K562 (cell line): ENCODE results near the gene GPR50. TPM values are rescaled to one million over a fixed set of nuclear protein-coding genes. Genes with fewer than 3 reads are reported as not detected.

Experiments used
- ATAC-seq: fragments of 200-7000 bp; cut with Tn5 transposase; 3 replicates; pipeline ENCODE4 v1.9.1; 2020; ENCODE audit warnings: moderate library complexity
- BruUV-seq: library from RNA; stranded (reverse); fragments of 400-500 nt; replicated peaks from 2 replicates; lab custom pipeline; 2021; lab: Mats Ljungman, UMichigan
- CTCF ChIA-PET: fragments of 300-600 bp; formaldehyde crosslinking; extraction: SDS; loops from one replicate; lab custom pipeline; 2021; ENCODE audit warnings: low intra/inter-chr PET ratio; lab: Yijun Ruan, JAX
- POLR2A ChIA-PET: fragments of 300-600, 350-650 bp; sonication (Branson Sonifier 250); formaldehyde crosslinking; extraction: SDS; loops from one replicate; lab custom pipeline; 2021; ENCODE audit warnings: antibody characterized with exemption, inconsistent platforms; lab: Yijun Ruan, JAX
- DNase-seq, 4 experiments: peaks; one replicate each; pipeline versions ENCODE4 v3.0.0 to v3.0.0-alpha.2; 2011 to 2018; ENCODE audit warnings: low spot score in 3 of 4, mixed read lengths in 3 of 4; ENCODE audit errors: extremely low read depth in 1 of 4
- FAIRE-seq: peaks from 2 replicates; lab custom pipeline; 2011; peaks lifted over from hg19 to GRCh38; lab: Jason Lieb, UNC
- H2AFZ ChIP-seq: 2 replicates; pipeline ENCODE4 v1.6.0; 2011; ENCODE audit warnings: low read depth, low read length, control low read depth, inconsistent platforms
- H3K27ac ChIP-seq: fragments of 200-600 bp; 3 replicates; pipeline ENCODE4 v1.8.0; 2011; ENCODE audit warnings: low read depth, mild to moderate bottlenecking, control low read depth, inconsistent platforms, low read length, moderate library complexity, mixed read lengths; ENCODE audit errors: extremely low read depth
- H3K27me3 ChIP-seq, 2 experiments: fragments of 300-600 bp in 1 of 2; 2 replicates in 1 of 2; 3 replicates in 1 of 2; pipeline versions ENCODE4 v1.6.0 to v1.8.0; 2011; ENCODE audit warnings: inconsistent platforms in 2 of 2, low read length in 2 of 2, mild to moderate bottlenecking in 1 of 2, mixed read lengths in 1 of 2, moderate library complexity in 1 of 2; ENCODE audit not compliant: control insufficient read depth in 2 of 2, insufficient read depth in 2 of 2
- H3K36me3 ChIP-seq: fragments of 300-600 bp; 3 replicates; pipeline ENCODE4 v1.8.0; 2011; ENCODE audit warnings: mild to moderate bottlenecking, low read length, inconsistent platforms; ENCODE audit not compliant: control insufficient read depth, insufficient read depth
- H3K4me1 ChIP-seq, 2 experiments: fragments of 200-600 bp in 1 of 2; replicated peaks in 1 of 2; 2 replicates in 1 of 2; 3 replicates in 1 of 2; pipeline versions ENCODE4 v1.5.1 to v1.8.0; 2011; ENCODE audit warnings: inconsistent platforms in 2 of 2, low read length in 2 of 2, mild to moderate bottlenecking in 1 of 2, mixed read lengths in 1 of 2, moderate library complexity in 1 of 2; ENCODE audit not compliant: control insufficient read depth in 2 of 2, insufficient read depth in 2 of 2
- H3K4me2 ChIP-seq: 2 replicates; pipeline ENCODE4 v1.6.1; 2011; ENCODE audit warnings: low read length, control low read depth, inconsistent platforms, mixed read lengths; ENCODE audit not compliant: insufficient read depth
- H3K4me3 ChIP-seq: fragments of 200-600 bp; sonication (generic), shearing (Covaris generic); 2 replicates; pipeline ENCODE4 v1.5.1; 2016; ENCODE audit warnings: control low read depth, inconsistent platforms
- H3K79me2 ChIP-seq: fragments of 200-600 bp; 3 replicates; pipeline ENCODE4 v1.8.0; 2011; ENCODE audit warnings: low read length, inconsistent platforms; ENCODE audit not compliant: control insufficient read depth, insufficient read depth
- H3K9ac ChIP-seq, 2 experiments: 2 replicates each; pipeline versions ENCODE4 v1.6.0 to v1.6.1; 2011; ENCODE audit warnings: low read depth in 2 of 2, low read length in 2 of 2, control low read depth in 1 of 2, inconsistent platforms in 1 of 2, mild to moderate bottlenecking in 1 of 2, mixed read lengths in 1 of 2; ENCODE audit not compliant: insufficient read depth in 1 of 2
- H3K9me1 ChIP-seq: one replicate; pipeline ENCODE4 v1.6.0; 2011; ENCODE audit warnings: inconsistent platforms, mild to moderate bottlenecking, low read length, moderate library complexity; ENCODE audit not compliant: control insufficient read depth, insufficient read depth
- H3K9me3 ChIP-seq: replicated peaks from 2 replicates; pipeline ENCODE4 v1.5.1; 2011; ENCODE audit warnings: low read depth, low read length, inconsistent platforms; ENCODE audit not compliant: control insufficient read depth, insufficient read depth
- H4K20me1 ChIP-seq: replicated peaks from 2 replicates; pipeline ENCODE4 v1.6.1; 2011; ENCODE audit warnings: low read length, inconsistent platforms, mixed read lengths; ENCODE audit not compliant: control insufficient read depth, insufficient read depth
- HNRNPUL1 ChIP-seq: fragments of 200-400 bp; formaldehyde crosslinking; IDR thresholded peaks from 2 replicates; pipeline ENCODE4 v1.6.1; 2017; ENCODE audit warnings: low read length
- TBL1XR1 ChIP-seq, 2 experiments: IDR thresholded peaks; 2 replicates each; pipeline ENCODE4 v1.6.1; 2012; ENCODE audit warnings: improper control_type of control experiment in 2 of 2, low read length in 2 of 2, mild to moderate bottlenecking in 1 of 2
- ZNF324 ChIP-seq: fragments of 250-450 bp; sonication (Bioruptor Pico); IDR thresholded peaks from 2 replicates; pipeline ENCODE4 v1.4.0; 2020; ENCODE audit warnings: mild to moderate bottlenecking
- WGBS: fragments of 100-300 bp; shearing (Covaris generic); methylation state at CpG from one replicate; pipeline ENCODE4 v1.1.6; 2016; ENCODE audit warnings: low coverage, mixed read lengths; ENCODE audit not compliant: insufficient coverage; ENCODE audit errors: missing lambda C conversion rate; 5-methylcytosine and 5-hydroxymethylcytosine counted together
- in situ Hi-C: fragments of 300-500 bp; cut with MboI; formaldehyde crosslinking; loops from 4 replicates; pipeline ENCODE4 v1.15.0; 2018; ENCODE audit warnings: inconsistent platforms, mixed read lengths
- intact Hi-C: fragments of 100-400 bp; cut with micrococcal nuclease; formaldehyde crosslinking; loops from 2 replicates; pipeline ENCODE4 v1.14.2; 2022
- microRNA-seq: library from miRNA; unstranded; fragments of <30 nt; microRNA quantifications from one replicate; pipeline ENCODE4, GENCODE V29; 2018; ENCODE audit warnings: borderline microRNAs expressed
- polyA plus RNA-seq, 8 experiments: library from polyadenylated mRNA; depleted of rRNA in 4 of 8; stranded (reverse) in 5 of 8; unstranded in 3 of 8; fragments of >200 nt; fragmentation: Nextera tagmentation in 2 of 8; fragmentation: Illumina TruSeq in 1 of 8; extraction: Ambion mirVana in 2 of 8; extraction: Trizol in 1 of 8; gene quantifications; 2 replicates each; pipeline versions ENCODE4 v1.2.1 to v1.2.3, GENCODE V29; 2011 to 2014; ENCODE audit warnings: inconsistent platforms in 1 of 8, missing spikeins in 1 of 8
- small RNA-seq: library from RNA; depleted of rRNA; stranded (forward); fragments of <200 nt; gene quantifications from one replicate; pipeline ENCODE3, GENCODE V24; 2014
- total RNA-seq, 7 experiments: library from RNA; depleted of rRNA in 6 of 7; stranded (reverse); fragments of >200 nt in 6 of 7; fragmentation: Illumina TruSeq in 2 of 7; extraction: Trizol in 2 of 7; gene quantifications; 2 replicates each; pipeline versions ENCODE4 v1.2.1 to v1.2.3, GENCODE V29; 2011 to 2021; ENCODE audit warnings: low replicate concordance in 1 of 7
- TF ChIP-seq, protein P1 (sequence below): sonication (generic); IDR thresholded peaks from 2 replicates; pipeline ENCODE4 v1.6.1; 2016

The GPR50 gene
- total and polyA plus RNA-seq, 9 of the 15 experiments (the other 6 are each of a cell fraction or from before 2014, with no cell fraction given), result 0.03 TPM; not detected in 8

DNA sequence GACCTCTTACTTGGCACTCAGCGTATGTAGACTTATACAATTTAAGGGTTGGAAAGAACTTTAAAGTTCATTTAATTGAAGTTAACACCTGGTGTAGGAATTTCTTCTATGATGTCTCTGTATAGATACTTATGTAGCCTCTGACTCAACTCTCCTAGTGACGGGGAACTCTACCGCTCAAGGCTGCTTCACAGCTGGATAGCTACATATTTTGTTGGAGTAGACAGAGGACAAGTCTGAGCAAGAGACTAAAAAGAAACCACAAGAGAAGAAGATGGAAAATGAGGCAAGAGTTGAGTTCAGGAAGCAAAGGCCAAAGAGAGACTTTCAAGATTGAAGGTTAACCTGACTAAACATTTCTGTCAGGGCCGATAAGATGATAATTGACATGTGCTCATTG is 52.6 kb downstream of the GPR50 start:
- no TSS peak for BruUV-seq
- in situ Hi-C loops, result no loop called here
- TF ChIP-seq, protein P1, sequence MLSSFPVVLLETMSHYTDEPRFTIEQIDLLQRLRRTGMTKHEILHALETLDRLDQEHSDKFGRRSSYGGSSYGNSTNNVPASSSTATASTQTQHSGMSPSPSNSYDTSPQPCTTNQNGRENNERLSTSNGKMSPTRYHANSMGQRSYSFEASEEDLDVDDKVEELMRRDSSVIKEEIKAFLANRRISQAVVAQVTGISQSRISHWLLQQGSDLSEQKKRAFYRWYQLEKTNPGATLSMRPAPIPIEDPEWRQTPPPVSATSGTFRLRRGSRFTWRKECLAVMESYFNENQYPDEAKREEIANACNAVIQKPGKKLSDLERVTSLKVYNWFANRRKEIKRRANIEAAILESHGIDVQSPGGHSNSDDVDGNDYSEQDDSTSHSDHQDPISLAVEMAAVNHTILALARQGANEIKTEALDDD, result no peak
- TF ChIP-seq TBL1XR1 (IDR thresholded peaks at IDR 0.05; ENCODE audit: low read length in 2 of 2) (no peak), HNRNPUL1 (no peak), ZNF324 (CRISPR knock-in tag) (no peak)
- POLR2A ChIA-PET, result no interaction called here
- H2AFZ ChIP-seq, result no peak overlapping the region
- no peak for FAIRE-seq
- H4K20me1 ChIP-seq, result no peaks in the 10 kb centered on the region; the same call in 1 of the 2 replicates
- no peak for ATAC-seq
- no peaks in the 10 kb centered on the region for H3K9me1 ChIP-seq
- intact Hi-C loops, result no loop called here
- peaks cover 6 to 14% of the 10 kb centered on the region in 2 experiments; a peak in 3 of 5 replicates for H3K27me3 ChIP-seq
- WGBS, result 0% methylated on average over 4 of the region's 4 CpGs
- H3K4me1 ChIP-seq, result no peaks in the 10 kb centered on the region
- no peak overlapping the region for H3K27ac ChIP-seq
- no peaks in the 10 kb centered on the region for H3K9me3 ChIP-seq
- CTCF ChIA-PET, result no interaction called here
- no peaks in the 10 kb centered on the region for H3K79me2 ChIP-seq
- H3K4me3 ChIP-seq, result no peak overlapping the region
- no peak overlapping the region for H3K9ac ChIP-seq
- no peak overlapping the region for H3K4me2 ChIP-seq
- H3K36me3 ChIP-seq, result no peaks in the 10 kb centered on the region
- DNase-seq, result no peak

Small RNAs within 50 kb of the gene (microRNA-seq; reads per million reads assigned to microRNA genes)
- gene MIR4330, result not detected

Small RNAs within 50 kb of the gene (small RNA-seq; reads per million reads assigned to genes)
- not detected for gene MIR4330

Other genes with a start within 250 kb of the GPR50 start
- gene HMGB3, start 193.2 kb upstream of the GPR50 start, total RNA-seq (2014; rRNA removed), result 63.0 and 64.5 TPM in 2 replicates
- 117 and 155 TPM in 2 replicates for gene HMGB3, start 193.2 kb upstream of the GPR50 start, total RNA-seq (2014; rRNA removed; fragmentation: Illumina TruSeq; extraction: Trizol)
- gene HMGB3, start 193.2 kb upstream of the GPR50 start, total RNA-seq (2015; rRNA removed; fragmentation: Illumina TruSeq; extraction: Trizol), result 86.9 and 89.8 TPM in 2 replicates
- 61.4 and 71.7 TPM in 2 replicates for gene HMGB3, start 193.2 kb upstream of the GPR50 start, total RNA-seq (2021)
- 21.6 and 36.7 TPM in 2 replicates for gene HMGB3, start 193.2 kb upstream of the GPR50 start, polyA plus RNA-seq (2011; rRNA removed)
- 168 and 175 TPM in 2 replicates for gene HMGB3, start 193.2 kb upstream of the GPR50 start, polyA plus RNA-seq (2014; fragmentation: Illumina TruSeq; extraction: Trizol)
- gene HMGB3, start 193.2 kb upstream of the GPR50 start, polyA plus RNA-seq (2014; fragmentation: Nextera tagmentation; extraction: Ambion mirVana), result 100 to 1,000 TPM; 134 to 138 TPM
- 90.5 and 118 TPM in 2 replicates for gene HMGB3, start 193.2 kb upstream of the GPR50 start, polyA plus RNA-seq (2014; rRNA removed)
- 47.5 and 53.5 TPM in 2 replicates for gene VMA21, start 220.6 kb downstream of the GPR50 start, total RNA-seq (2014; rRNA removed)
- 101 and 109 TPM in 2 replicates for gene VMA21, start 220.6 kb downstream of the GPR50 start, total RNA-seq (2014; rRNA removed; fragmentation: Illumina TruSeq; extraction: Trizol)
- 87.1 and 96.7 TPM in 2 replicates for gene VMA21, start 220.6 kb downstream of the GPR50 start, total RNA-seq (2015; rRNA removed; fragmentation: Illumina TruSeq; extraction: Trizol)
- 64.8 and 66.1 TPM in 2 replicates for gene VMA21, start 220.6 kb downstream of the GPR50 start, total RNA-seq (2021)
- 47.3 and 47.6 TPM in 2 replicates for gene VMA21, start 220.6 kb downstream of the GPR50 start, polyA plus RNA-seq (2011; rRNA removed)
- gene VMA21, start 220.6 kb downstream of the GPR50 start, polyA plus RNA-seq (2014; fragmentation: Illumina TruSeq; extraction: Trizol), result 25.5 and 32.5 TPM in 2 replicates
- gene VMA21, start 220.6 kb downstream of the GPR50 start, polyA plus RNA-seq (2014; fragmentation: Nextera tagmentation; extraction: Ambion mirVana), result 10 to 100 TPM; 17.5 to 27.8 TPM
- 35.1 and 45.2 TPM in 2 replicates for gene VMA21, start 220.6 kb downstream of the GPR50 start, polyA plus RNA-seq (2014; rRNA removed)